Measurements from ENCODE around the gene CAMK2D. TPM values are rescaled to one million over a fixed set of nuclear protein-coding genes. Genes with fewer than 3 reads are reported as not detected.
A peak's percentile ranks its signal among the peaks of the same experiment; 100 is the strongest.

The CAMK2D gene
- total RNA-seq, 1 experiment from 2014 or later, result 22.1 TPM

- TSS peak; percentile 3 for BruUV-seq (replicated peaks)
- Mint-ChIP-seq H3K36me3 (ENCODE audit: insufficient read depth, unreplicated experiment) (peaks cover 28% of the 10 kb centered on the region), H3K27ac (ENCODE audit: unreplicated experiment) (peak overlapping the region; percentile 65)
Observed at GRCh38 chr4:113757486-113757885, 4.1 kb downstream of the CAMK2D start.

GRCh38 chr4:113756005-113756410, 5.5 kb downstream of the CAMK2D start:
- DNase-seq, result no peak
- CTCF ChIA-PET, result interaction anchor here (0.9 kb wide), 1 partner anchor 199 kb away, joined by 4 read pairs; no protein-coding TSS in a partner anchor

More at GRCh38 chr4:113757486-113757885, 4.1 kb downstream of the CAMK2D start:
- H3K9me3 Mint-ChIP-seq (ENCODE audit: low read depth, unreplicated experiment), result no peaks in the 10 kb centered on the region
- CTCF ChIA-PET, result no interaction called here
- H3K4me3 Mint-ChIP-seq (ENCODE audit: low read depth, unreplicated experiment), result peak overlapping the region; percentile 44
- no peak for DNase-seq
- TF ChIP-seq CTCF (IDR thresholded peaks at IDR 0.05; ENCODE audit: unreplicated experiment), result no peak
- intact Hi-C loops (cut with micrococcal nuclease; ENCODE audit: unreplicated experiment), result loop anchor here (2.0 kb wide), 1 partner anchor 121 kb away; no protein-coding TSS in a partner anchor
- no peaks in the 10 kb centered on the region for H3K27me3 Mint-ChIP-seq (ENCODE audit: unreplicated experiment)
- H3K4me1 Mint-ChIP-seq (ENCODE audit: low read depth, unreplicated experiment), result peaks cover 11% of the 10 kb centered on the region

GRCh38 chr4:113750734-113751133, 10.8 kb downstream of the CAMK2D start:
- Mint-ChIP-seq H3K27me3 (ENCODE audit: unreplicated experiment) (no peaks in the 10 kb centered on the region), H3K36me3 (ENCODE audit: insufficient read depth, unreplicated experiment) (no peaks in the 10 kb centered on the region), H3K9me3 (ENCODE audit: low read depth, unreplicated experiment) (no peaks in the 10 kb centered on the region), H3K4me1 (ENCODE audit: low read depth, unreplicated experiment) (no peaks in the 10 kb centered on the region), H3K27ac (ENCODE audit: unreplicated experiment) (no peak overlapping the region), H3K4me3 (ENCODE audit: low read depth, unreplicated experiment) (no peak overlapping the region)
- intact Hi-C loops (cut with micrococcal nuclease; ENCODE audit: unreplicated experiment), result no loop called here
- DNase-seq, result no peak
- CTCF ChIA-PET, result no interaction called here
- TF ChIP-seq CTCF (IDR thresholded peaks at IDR 0.05; ENCODE audit: unreplicated experiment), result no peak
- no TSS peak for BruUV-seq (replicated peaks)

More at GRCh38 chr4:113756005-113756410, 5.5 kb downstream of the CAMK2D start:
- Mint-ChIP-seq H3K4me3 (ENCODE audit: low read depth, unreplicated experiment) (no peak overlapping the region), H3K9me3 (ENCODE audit: low read depth, unreplicated experiment) (no peaks in the 10 kb centered on the region), H3K27ac (ENCODE audit: unreplicated experiment) (no peak overlapping the region), H3K4me1 (ENCODE audit: low read depth, unreplicated experiment) (peaks cover 9% of the 10 kb centered on the region), H3K36me3 (ENCODE audit: insufficient read depth, unreplicated experiment) (peaks cover 13% of the 10 kb centered on the region), H3K27me3 (ENCODE audit: unreplicated experiment) (no peaks in the 10 kb centered on the region)
- no peak for TF ChIP-seq CTCF (IDR thresholded peaks at IDR 0.05; ENCODE audit: unreplicated experiment)
- no TSS peak for BruUV-seq (replicated peaks)
- intact Hi-C loops (cut with micrococcal nuclease; ENCODE audit: unreplicated experiment), result loop anchor here (2.0 kb wide), 1 partner anchor 119 kb away; no protein-coding TSS in a partner anchor

GRCh38 chr4:113750296-113750695, 11.2 kb downstream of the CAMK2D start:
- Mint-ChIP-seq H3K9me3 (ENCODE audit: low read depth, unreplicated experiment) (no peaks in the 10 kb centered on the region), H3K27me3 (ENCODE audit: unreplicated experiment) (no peaks in the 10 kb centered on the region), H3K36me3 (ENCODE audit: insufficient read depth, unreplicated experiment) (no peaks in the 10 kb centered on the region), H3K27ac (ENCODE audit: unreplicated experiment) (no peak overlapping the region), H3K4me1 (ENCODE audit: low read depth, unreplicated experiment) (no peaks in the 10 kb centered on the region), H3K4me3 (ENCODE audit: low read depth, unreplicated experiment) (no peak overlapping the region)
- no peak for TF ChIP-seq CTCF (IDR thresholded peaks at IDR 0.05; ENCODE audit: unreplicated experiment)
- DNase-seq, result no peak
- CTCF ChIA-PET, result no interaction called here
- intact Hi-C loops (cut with micrococcal nuclease; ENCODE audit: unreplicated experiment), result no loop called here
- no TSS peak for BruUV-seq (replicated peaks)

All from Calu3 (cell line).